WTC11 (cell line): Measurements from ENCODE around the gene ZNF566. TPM values are rescaled to one million over a fixed set of nuclear protein-coding genes. Genes with fewer than 3 reads are reported as not detected.

Source experiments
- ATAC-seq: fragments of 200-7000 bp; cut with Tn5 transposase; 2 replicates; pipeline ENCODE4 v1.10.0; 2021; ENCODE audit warnings: mild to moderate bottlenecking, moderate library complexity
- CTCF ChIA-PET: fragments of 300-600 bp; sonication (Branson Sonifier 250); formaldehyde crosslinking; loops from one replicate; lab custom pipeline; 2021; ENCODE audit warnings: antibody characterized with exemption; lab: Charles Lee
- POLR2A ChIA-PET: fragments of 350-600 bp; sonication (Branson Sonifier 250); formaldehyde crosslinking; loops from one replicate; lab custom pipeline; 2021; ENCODE audit warnings: antibody characterized with exemption; lab: Charles Lee
- DNase-seq: peaks from one replicate; pipeline ENCODE4 v3.0.0; 2021; ENCODE audit warnings: low spot score
- H3K27ac Mint-ChIP-seq: 2 replicates; pipeline ENCODE4 v1.8.0; 2021; ENCODE audit warnings: mixed read lengths
- H3K27me3 Mint-ChIP-seq: 2 replicates; pipeline ENCODE4 v1.8.0; 2021; ENCODE audit warnings: low read depth, mild to moderate bottlenecking, moderate library complexity, mixed read lengths
- H3K36me3 Mint-ChIP-seq: 2 replicates; pipeline ENCODE4 v1.8.0; 2021; ENCODE audit warnings: mixed read lengths
- H3K4me1 Mint-ChIP-seq: 2 replicates; pipeline ENCODE4 v1.8.0; 2022; ENCODE audit warnings: mixed read lengths
- H3K4me3 Mint-ChIP-seq: 2 replicates; pipeline ENCODE4 v1.8.0; 2021; ENCODE audit warnings: mild to moderate bottlenecking, moderate library complexity, mixed read lengths
- H3K9me3 Mint-ChIP-seq: 2 replicates; pipeline ENCODE4 v1.8.0; 2021; ENCODE audit warnings: mixed read lengths
- ATF1 ChIP-seq: sonication (generic); formaldehyde crosslinking; IDR thresholded peaks from 2 replicates; pipeline ENCODE4 v1.8.1; 2023; ENCODE audit warnings: mild to moderate bottlenecking, moderate library complexity, missing genetic modification reagents
- FOXK1 ChIP-seq: sonication (generic); formaldehyde crosslinking; IDR thresholded peaks from 2 replicates; pipeline ENCODE4 v1.8.0; 2022; ENCODE audit warnings: mild to moderate bottlenecking, moderate library complexity, missing genetic modification reagents
- NFE2L1 ChIP-seq: sonication (generic); formaldehyde crosslinking; IDR thresholded peaks from 2 replicates; pipeline ENCODE4 v1.8.1; 2023; ENCODE audit warnings: missing genetic modification reagents
- NFYB ChIP-seq: sonication (generic); formaldehyde crosslinking; conservative IDR thresholded peaks from 2 replicates; pipeline ENCODE4 v1.8.0; 2022; ENCODE audit warnings: low read depth, missing genetic modification reagents
- NR3C1 ChIP-seq: sonication (generic); formaldehyde crosslinking; conservative IDR thresholded peaks from 2 replicates; pipeline ENCODE4 v1.8.1; 2023; ENCODE audit warnings: low read depth, mild to moderate bottlenecking, missing genetic modification reagents
- TCF7 ChIP-seq: sonication (generic); formaldehyde crosslinking; IDR thresholded peaks from 2 replicates; pipeline ENCODE4 v1.8.0; 2022; ENCODE audit warnings: mild to moderate bottlenecking, low read depth, missing genetic modification reagents, moderate library complexity
- ZNF219 ChIP-seq: sonication (generic); formaldehyde crosslinking; IDR thresholded peaks from 2 replicates; pipeline ENCODE4 v1.8.0; 2023; ENCODE audit warnings: missing genetic modification reagents, mild to moderate bottlenecking, borderline replicate concordance
- ZNF263 ChIP-seq: sonication (generic); formaldehyde crosslinking; IDR thresholded peaks from 2 replicates; pipeline ENCODE4 v1.8.1; 2022; ENCODE audit warnings: low read depth, mild to moderate bottlenecking, moderate library complexity, missing genetic modification reagents
- ZNF423 ChIP-seq: fragments of 250-450 bp; sonication (Bioruptor Pico); IDR thresholded peaks from 2 replicates; pipeline ENCODE4 v2.1.2; 2022; ENCODE audit warnings: mild to moderate bottlenecking, moderate library complexity
- total RNA-seq: library from RNA; stranded (reverse); gene quantifications from 3 replicates; pipeline ENCODE4 v1.2.3, GENCODE V29; 2021
- TF ChIP-seq, protein P1 (sequence below): sonication (generic); formaldehyde crosslinking; IDR thresholded peaks from 2 replicates; pipeline ENCODE4 v1.8.0; 2022; ENCODE audit warnings: missing genetic modification reagents
- TF ChIP-seq, protein P2 (sequence below): sonication (generic); formaldehyde crosslinking; conservative IDR thresholded peaks from 2 replicates; pipeline ENCODE4 v1.8.1; 2023; ENCODE audit warnings: mild to moderate bottlenecking, low read depth, missing genetic modification reagents, moderate library complexity
- TF ChIP-seq, protein P3 (sequence below): sonication (generic); formaldehyde crosslinking; IDR thresholded peaks from 2 replicates; pipeline ENCODE4 v1.8.1; 2023; ENCODE audit warnings: mild to moderate bottlenecking, missing genetic modification reagents
- TF ChIP-seq, protein P4 (sequence below): sonication (generic); formaldehyde crosslinking; IDR thresholded peaks from 2 replicates; pipeline ENCODE4 v1.8.1; 2022; ENCODE audit warnings: missing genetic modification reagents, borderline replicate concordance

The ZNF566 gene
- total RNA-seq, 1 experiment from 2014 or later: 10.5 TPM

DNA sequence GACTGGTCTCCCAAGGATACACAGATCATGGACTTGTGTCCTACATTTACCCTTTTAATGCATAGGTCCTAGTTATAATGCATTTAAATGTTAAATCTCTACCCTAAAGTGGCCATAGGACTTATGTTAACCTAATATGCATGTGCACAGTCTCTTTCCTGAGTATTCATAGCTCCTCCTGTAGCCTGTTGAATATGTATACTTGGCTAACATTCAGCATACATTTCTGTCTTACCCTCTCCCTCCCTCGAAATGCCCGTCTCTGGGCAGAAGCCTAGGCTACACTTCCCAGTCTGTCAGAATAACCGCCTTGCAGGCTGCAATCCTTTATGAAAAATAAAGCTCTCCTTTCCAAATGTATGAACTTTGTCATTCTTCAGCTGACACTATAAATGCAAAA is 84.9 kb downstream of the ZNF566 start:
- no peaks in the 10 kb centered on the region for H3K4me1 Mint-ChIP-seq
- no peaks in the 10 kb centered on the region for H3K27me3 Mint-ChIP-seq
- peaks cover 67% of the 10 kb centered on the region for H3K36me3 Mint-ChIP-seq
- no peak overlapping the region for H3K4me3 Mint-ChIP-seq
- H3K27ac Mint-ChIP-seq: no peak overlapping the region
- ATAC-seq: no peak
- DNase-seq: no peak
- ChIA-PET POLR2A (interaction anchor here (0.7 kb wide), 1 partner anchor 11 kb away, joined by 5 read pairs; no protein-coding TSS in a partner anchor), CTCF (no interaction called here)
- no peak for TF ChIP-seq ZNF423
- TF ChIP-seq, protein P1, sequence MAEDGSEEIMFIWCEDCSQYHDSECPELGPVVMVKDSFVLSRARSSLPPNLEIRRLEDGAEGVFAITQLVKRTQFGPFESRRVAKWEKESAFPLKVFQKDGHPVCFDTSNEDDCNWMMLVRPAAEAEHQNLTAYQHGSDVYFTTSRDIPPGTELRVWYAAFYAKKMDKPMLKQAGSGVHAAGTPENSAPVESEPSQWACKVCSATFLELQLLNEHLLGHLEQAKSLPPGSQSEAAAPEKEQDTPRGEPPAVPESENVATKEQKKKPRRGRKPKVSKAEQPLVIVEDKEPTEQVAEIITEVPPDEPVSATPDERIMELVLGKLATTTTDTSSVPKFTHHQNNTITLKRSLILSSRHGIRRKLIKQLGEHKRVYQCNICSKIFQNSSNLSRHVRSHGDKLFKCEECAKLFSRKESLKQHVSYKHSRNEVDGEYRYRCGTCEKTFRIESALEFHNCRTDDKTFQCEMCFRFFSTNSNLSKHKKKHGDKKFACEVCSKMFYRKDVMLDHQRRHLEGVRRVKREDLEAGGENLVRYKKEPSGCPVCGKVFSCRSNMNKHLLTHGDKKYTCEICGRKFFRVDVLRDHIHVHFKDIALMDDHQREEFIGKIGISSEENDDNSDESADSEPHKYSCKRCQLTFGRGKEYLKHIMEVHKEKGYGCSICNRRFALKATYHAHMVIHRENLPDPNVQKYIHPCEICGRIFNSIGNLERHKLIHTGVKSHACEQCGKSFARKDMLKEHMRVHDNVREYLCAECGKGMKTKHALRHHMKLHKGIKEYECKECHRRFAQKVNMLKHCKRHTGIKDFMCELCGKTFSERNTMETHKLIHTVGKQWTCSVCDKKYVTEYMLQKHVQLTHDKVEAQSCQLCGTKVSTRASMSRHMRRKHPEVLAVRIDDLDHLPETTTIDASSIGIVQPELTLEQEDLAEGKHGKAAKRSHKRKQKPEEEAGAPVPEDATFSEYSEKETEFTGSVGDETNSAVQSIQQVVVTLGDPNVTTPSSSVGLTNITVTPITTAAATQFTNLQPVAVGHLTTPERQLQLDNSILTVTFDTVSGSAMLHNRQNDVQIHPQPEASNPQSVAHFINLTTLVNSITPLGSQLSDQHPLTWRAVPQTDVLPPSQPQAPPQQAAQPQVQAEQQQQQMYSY (CRISPR knock-in tag): no peak
- TF ChIP-seq, protein P2, sequence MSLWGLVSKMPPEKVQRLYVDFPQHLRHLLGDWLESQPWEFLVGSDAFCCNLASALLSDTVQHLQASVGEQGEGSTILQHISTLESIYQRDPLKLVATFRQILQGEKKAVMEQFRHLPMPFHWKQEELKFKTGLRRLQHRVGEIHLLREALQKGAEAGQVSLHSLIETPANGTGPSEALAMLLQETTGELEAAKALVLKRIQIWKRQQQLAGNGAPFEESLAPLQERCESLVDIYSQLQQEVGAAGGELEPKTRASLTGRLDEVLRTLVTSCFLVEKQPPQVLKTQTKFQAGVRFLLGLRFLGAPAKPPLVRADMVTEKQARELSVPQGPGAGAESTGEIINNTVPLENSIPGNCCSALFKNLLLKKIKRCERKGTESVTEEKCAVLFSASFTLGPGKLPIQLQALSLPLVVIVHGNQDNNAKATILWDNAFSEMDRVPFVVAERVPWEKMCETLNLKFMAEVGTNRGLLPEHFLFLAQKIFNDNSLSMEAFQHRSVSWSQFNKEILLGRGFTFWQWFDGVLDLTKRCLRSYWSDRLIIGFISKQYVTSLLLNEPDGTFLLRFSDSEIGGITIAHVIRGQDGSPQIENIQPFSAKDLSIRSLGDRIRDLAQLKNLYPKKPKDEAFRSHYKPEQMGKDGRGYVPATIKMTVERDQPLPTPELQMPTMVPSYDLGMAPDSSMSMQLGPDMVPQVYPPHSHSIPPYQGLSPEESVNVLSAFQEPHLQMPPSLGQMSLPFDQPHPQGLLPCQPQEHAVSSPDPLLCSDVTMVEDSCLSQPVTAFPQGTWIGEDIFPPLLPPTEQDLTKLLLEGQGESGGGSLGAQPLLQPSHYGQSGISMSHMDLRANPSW (CRISPR knock-in tag): no peak
- TF ChIP-seq, protein P3, sequence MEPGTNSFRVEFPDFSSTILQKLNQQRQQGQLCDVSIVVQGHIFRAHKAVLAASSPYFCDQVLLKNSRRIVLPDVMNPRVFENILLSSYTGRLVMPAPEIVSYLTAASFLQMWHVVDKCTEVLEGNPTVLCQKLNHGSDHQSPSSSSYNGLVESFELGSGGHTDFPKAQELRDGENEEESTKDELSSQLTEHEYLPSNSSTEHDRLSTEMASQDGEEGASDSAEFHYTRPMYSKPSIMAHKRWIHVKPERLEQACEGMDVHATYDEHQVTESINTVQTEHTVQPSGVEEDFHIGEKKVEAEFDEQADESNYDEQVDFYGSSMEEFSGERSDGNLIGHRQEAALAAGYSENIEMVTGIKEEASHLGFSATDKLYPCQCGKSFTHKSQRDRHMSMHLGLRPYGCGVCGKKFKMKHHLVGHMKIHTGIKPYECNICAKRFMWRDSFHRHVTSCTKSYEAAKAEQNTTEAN (CRISPR knock-in tag): no peak
- no peak for TF ChIP-seq FOXK1 (CRISPR knock-in tag)
- TF ChIP-seq NFYB (CRISPR knock-in tag): no peak
- TF ChIP-seq ATF1 (CRISPR knock-in tag): no peak
- no peaks in the 10 kb centered on the region for H3K9me3 Mint-ChIP-seq

DNA sequence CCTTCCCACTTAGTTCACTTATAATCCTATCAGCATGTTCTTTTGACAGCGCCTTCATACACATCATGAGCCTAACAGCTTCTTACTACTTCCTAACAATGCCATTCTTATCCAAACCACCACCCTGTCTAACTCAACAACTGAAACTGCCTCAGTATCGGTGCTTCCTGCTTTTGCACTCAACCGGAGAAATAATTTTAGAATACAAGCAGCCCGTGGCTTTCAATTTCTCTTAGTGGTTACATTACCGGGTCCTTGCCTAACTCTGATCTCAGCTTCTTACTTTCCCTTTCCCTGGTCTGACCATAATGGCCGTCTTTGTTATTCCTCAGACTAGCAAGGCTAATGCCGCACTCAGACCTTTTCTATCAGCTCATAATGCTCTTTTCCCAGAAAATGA is 87.9 kb downstream of the ZNF566 start:
- peak overlapping the region; percentile 51 for H3K27ac Mint-ChIP-seq
- TF ChIP-seq NR3C1 (no peak), ZNF219 (no peak), NFE2L1 (CRISPR knock-in tag) (no peak), TCF7 (CRISPR knock-in tag) (no peak)

DNA sequence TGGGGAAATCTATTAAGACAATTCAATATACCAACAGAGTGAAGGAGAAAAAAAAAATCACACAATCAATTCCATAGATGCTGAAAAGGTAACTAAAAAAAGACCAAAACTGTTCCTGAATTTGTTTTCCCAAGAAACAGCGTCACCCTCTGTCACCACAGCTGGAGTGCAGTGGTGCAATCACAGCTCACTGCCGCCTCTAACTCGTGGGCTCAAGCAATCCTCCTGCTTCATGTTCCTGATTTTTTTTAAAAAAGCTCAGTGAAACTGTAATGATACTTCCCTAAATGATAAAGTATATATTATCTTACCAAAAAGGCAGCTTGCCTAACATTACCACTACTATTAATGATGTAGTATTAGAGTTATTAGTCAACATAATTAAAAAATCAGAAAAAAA is 90.8 kb downstream of the ZNF566 start:
- no peaks in the 10 kb centered on the region for H3K4me1 Mint-ChIP-seq
- DNase-seq: no peak
- CTCF ChIA-PET: interaction anchor here (0.5 kb wide), 1 partner anchor 64 kb away, joined by 3 read pairs; no protein-coding TSS in a partner anchor
- ATAC-seq: no peak
- TF ChIP-seq, protein P4, sequence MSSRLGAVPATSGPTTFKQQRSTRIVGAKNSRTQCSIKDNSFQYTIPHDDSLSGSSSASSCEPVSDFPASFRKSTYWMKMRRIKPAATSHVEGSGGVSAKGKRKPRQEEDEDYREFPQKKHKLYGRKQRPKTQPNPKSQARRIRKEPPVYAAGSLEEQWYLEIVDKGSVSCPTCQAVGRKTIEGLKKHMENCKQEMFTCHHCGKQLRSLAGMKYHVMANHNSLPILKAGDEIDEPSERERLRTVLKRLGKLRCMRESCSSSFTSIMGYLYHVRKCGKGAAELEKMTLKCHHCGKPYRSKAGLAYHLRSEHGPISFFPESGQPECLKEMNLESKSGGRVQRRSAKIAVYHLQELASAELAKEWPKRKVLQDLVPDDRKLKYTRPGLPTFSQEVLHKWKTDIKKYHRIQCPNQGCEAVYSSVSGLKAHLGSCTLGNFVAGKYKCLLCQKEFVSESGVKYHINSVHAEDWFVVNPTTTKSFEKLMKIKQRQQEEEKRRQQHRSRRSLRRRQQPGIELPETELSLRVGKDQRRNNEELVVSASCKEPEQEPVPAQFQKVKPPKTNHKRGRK: no peak
- TF ChIP-seq ZNF263 (CRISPR knock-in tag): no peak
- no peak overlapping the region for H3K27ac Mint-ChIP-seq
- H3K9me3 Mint-ChIP-seq: peaks cover 22% of the 10 kb centered on the region
- POLR2A ChIA-PET: no interaction called here
- peaks cover 72% of the 10 kb centered on the region for H3K36me3 Mint-ChIP-seq
- H3K27me3 Mint-ChIP-seq: peaks cover under 1% of the 10 kb centered on the region; the same call in 1 of the 2 replicates
- H3K4me3 Mint-ChIP-seq: no peak overlapping the region

More for the DNA sequence above, 87.9 kb downstream of the ZNF566 start:
- Mint-ChIP-seq H3K36me3 (peaks cover 70% of the 10 kb centered on the region), H3K4me1 (no peaks in the 10 kb centered on the region), H3K9me3 (0 out of 2 replicates have a peak, but pooled peaks cover 3% of the 10 kb centered on the region), H3K4me3 (no peak overlapping the region), H3K27me3 (no peaks in the 10 kb centered on the region)
- CTCF ChIA-PET: no interaction called here
- ATAC-seq (no peak), DNase-seq (no peak)
- POLR2A ChIA-PET: interaction anchor here (0.6 kb wide), 1 partner anchor 40 kb away, joined by 3 read pairs; no protein-coding TSS in a partner anchor

Other genes with a start within 250 kb of the ZNF566 start
- 7.9 to 9.6 TPM (median 8.5 TPM) in 3 replicates for gene ZFP14, start 110.4 kb downstream of the ZNF566 start, total RNA-seq
- 11.6 to 13.1 TPM (median 12.1 TPM) in 3 replicates for gene ZFP82, start 70.9 kb downstream of the ZNF566 start, total RNA-seq
- 24.1 to 29.0 TPM (median 25.3 TPM) in 3 replicates for gene ZNF260, start 38.7 kb upstream of the ZNF566 start, total RNA-seq
- gene ZNF529, start 83.7 kb upstream of the ZNF566 start, total RNA-seq: 13.1 to 16.1 TPM (median 14.4 TPM) in 3 replicates
- 8.2 to 9.5 TPM (median 8.8 TPM) in 3 replicates for gene ZNF382, start 115.8 kb upstream of the ZNF566 start, total RNA-seq
- gene ZNF461, start 177.3 kb upstream of the ZNF566 start, total RNA-seq: 6.5 to 7.1 TPM (median 7.0 TPM) in 3 replicates
- gene ZNF567, start 198.1 kb upstream of the ZNF566 start, total RNA-seq: 9.7 to 10.9 TPM (median 10.2 TPM) in 3 replicates